GM23338 (cell line): ENCODE results near the gene TSHB. TPM values are rescaled to one million over a fixed set of nuclear protein-coding genes. Genes with fewer than 3 reads are reported as not detected.

ENCODE experiments used
- ATAC-seq: fragments of 200-7000 bp; cut with Tn5 transposase; 3 replicates; pipeline ENCODE4 v1.9.1; 2020
- DNase-seq: peaks from one replicate; pipeline ENCODE4 v3.0.0-alpha.2; 2015; ENCODE audit warnings: low spot score
- H2AFZ ChIP-seq: fragments of 200-600 bp; sonication (generic); 2 replicates; pipeline ENCODE4 v1.8.0; 2016; ENCODE audit warnings: antibody characterized with exemption, mild to moderate bottlenecking, moderate library complexity
- H3F3A ChIP-seq: fragments of 200-600 bp; sonication (generic); replicated peaks from 2 replicates; pipeline ENCODE4 v1.8.0; 2017; ENCODE audit warnings: antibody characterized with exemption, mixed run types, low read depth
- H3K27ac ChIP-seq: fragments of 200-600 bp; sonication (generic); 2 replicates; pipeline ENCODE4 v1.6.1; 2016; ENCODE audit warnings: low read depth
- H3K27me3 ChIP-seq: fragments of 200-600 bp; sonication (generic); 2 replicates; pipeline ENCODE4 v1.8.0; 2016; ENCODE audit warnings: mild to moderate bottlenecking, mixed run types, moderate library complexity; ENCODE audit not compliant: insufficient read depth
- H3K36me3 ChIP-seq: fragments of 200-600 bp; sonication (generic); 2 replicates; pipeline ENCODE4 v1.8.0; 2016; ENCODE audit warnings: mild to moderate bottlenecking; ENCODE audit not compliant: insufficient read depth
- H3K4me1 ChIP-seq: fragments of 200-600 bp; sonication (generic); 2 replicates; pipeline ENCODE4 v1.8.0; 2016; ENCODE audit warnings: mild to moderate bottlenecking, moderate library complexity; ENCODE audit not compliant: insufficient read depth
- H3K4me2 ChIP-seq: fragments of 200-600 bp; sonication (generic); 2 replicates; pipeline ENCODE4 v1.7.1; 2017; ENCODE audit warnings: mixed run types
- H3K4me3 ChIP-seq: fragments of 200-600 bp; sonication (generic); 2 replicates; pipeline ENCODE4 v1.6.1; 2016; ENCODE audit warnings: mixed run types
- H3K79me2 ChIP-seq: fragments of 200-600 bp; sonication (generic); replicated peaks from 2 replicates; pipeline ENCODE4 v1.8.0; 2017; ENCODE audit warnings: mild to moderate bottlenecking; ENCODE audit not compliant: insufficient read depth
- H3K9me2 ChIP-seq: fragments of 200-600 bp; sonication (generic); 2 replicates; pipeline ENCODE4 v1.8.0; 2017; ENCODE audit not compliant: insufficient read depth
- H4K20me1 ChIP-seq: fragments of 200-600 bp; sonication (generic); replicated peaks from 2 replicates; pipeline ENCODE4 v1.8.0; 2017; ENCODE audit warnings: mild to moderate bottlenecking; ENCODE audit not compliant: insufficient read depth
- H3K27ac Mint-ChIP-seq: 2 replicates; pipeline ENCODE4 v1.8.0; 2020; ENCODE audit warnings: inconsistent platforms, mild to moderate bottlenecking, moderate library complexity, mixed read lengths
- H3K27me3 Mint-ChIP-seq: 3 replicates; pipeline ENCODE4 v1.8.0; 2022; ENCODE audit warnings: low read depth, mild to moderate bottlenecking, moderate library complexity, mixed read lengths, inconsistent platforms; ENCODE audit not compliant: insufficient read depth, poor library complexity
- H3K36me3 Mint-ChIP-seq: 3 replicates; pipeline ENCODE4 v1.8.0; 2021; ENCODE audit warnings: low read depth, mild to moderate bottlenecking, inconsistent platforms, moderate library complexity, mixed read lengths
- H3K4me1 Mint-ChIP-seq: 3 replicates; pipeline ENCODE4 v1.8.0; 2020; ENCODE audit warnings: mild to moderate bottlenecking, inconsistent platforms, mixed read lengths
- H3K4me3 Mint-ChIP-seq: 3 replicates; pipeline ENCODE4 v1.8.0; 2021; ENCODE audit warnings: moderate library complexity, mild to moderate bottlenecking, inconsistent platforms, mixed read lengths
- H3K9me3 Mint-ChIP-seq: 3 replicates; pipeline ENCODE4 v1.8.0; 2020; ENCODE audit warnings: moderate library complexity, mild to moderate bottlenecking, inconsistent platforms, mixed read lengths
- CREB1 ChIP-seq: fragments of 250-450 bp; sonication (Bioruptor Pico); IDR thresholded peaks from 2 replicates; pipeline ENCODE4 v1.5.0; 2020; ENCODE audit warnings: low read depth, mild to moderate bottlenecking, moderate library complexity
- CTCF ChIP-seq, 2 experiments: fragments of 200-600 bp in 1 of 2; sonication (generic) in 1 of 2; conservative IDR thresholded peaks; 2 replicates each; pipeline versions ENCODE4 v1.5.1 to v1.6.1; 2016 to 2017; ENCODE audit warnings: antibody characterized with exemption in 2 of 2, low read depth in 2 of 2, mild to moderate bottlenecking in 2 of 2, moderate library complexity in 1 of 2
- EZH2 ChIP-seq: fragments of 200-600 bp; sonication (generic); IDR thresholded peaks from one replicate; pipeline ENCODE4 v1.8.0; 2017; ENCODE audit warnings: antibody characterized with exemption, mild to moderate bottlenecking, low read depth; ENCODE audit not compliant: unreplicated experiment
- EZH2phosphoT487 ChIP-seq: fragments of 200-600 bp; sonication (generic); IDR thresholded peaks from one replicate; pipeline ENCODE4 v1.8.1; 2018; ENCODE audit warnings: antibody characterized with exemption; ENCODE audit not compliant: unreplicated experiment
- JUNB ChIP-seq: IDR thresholded peaks from one replicate; pipeline ENCODE4 v1.6.1; 2016; ENCODE audit warnings: antibody characterized with exemption; ENCODE audit not compliant: unreplicated experiment
- NANOG ChIP-seq: IDR thresholded peaks from 2 replicates; pipeline ENCODE4 v1.6.1; 2016; ENCODE audit warnings: antibody characterized with exemption, borderline replicate concordance
- STAT1 ChIP-seq: IDR thresholded peaks from one replicate; pipeline ENCODE4 v1.6.1; 2016; ENCODE audit warnings: antibody characterized with exemption; ENCODE audit not compliant: unreplicated experiment
- ZNF114 ChIP-seq: fragments of 250-450 bp; sonication (Bioruptor Pico); IDR thresholded peaks from 2 replicates; pipeline ENCODE4 v1.5.0; 2020; ENCODE audit warnings: mild to moderate bottlenecking, moderate library complexity
- ZNF331 ChIP-seq: fragments of 250-450 bp; sonication (Bioruptor Pico); IDR thresholded peaks from 2 replicates; pipeline ENCODE4 v1.5.0; 2020; ENCODE audit warnings: low read depth, mild to moderate bottlenecking, moderate library complexity
- polyA plus RNA-seq: library from polyadenylated mRNA; unstranded; fragments of >200 nt; fragmentation: Nextera tagmentation; extraction: Ambion mirVana; gene quantifications from 2 replicates; pipeline ENCODE4 v1.2.1, GENCODE V29; 2016
- total RNA-seq: library from RNA; depleted of rRNA; stranded (reverse); fragments of >200 nt; shearing (Covaris generic); gene quantifications from 2 replicates; pipeline ENCODE4 v1.2.3, GENCODE V29; 2014
- TF ChIP-seq, protein P1 (sequence below): IDR thresholded peaks from one replicate; pipeline ENCODE4 v1.6.1; 2018; ENCODE audit warnings: antibody characterized with exemption; ENCODE audit not compliant: unreplicated experiment

The TSHB gene
- total and polyA plus RNA-seq, 2 experiments from 2014 or later, result not detected

- Mint-ChIP-seq H3K36me3 (peaks cover 4% of the 10 kb centered on the region; the same call in 2 of the 3 replicates), H3K27ac (no peak overlapping the region), H3K27me3 (no peaks in the 10 kb centered on the region), H3K4me1 (no peaks in the 10 kb centered on the region), H3K4me3 (no peak overlapping the region), H3K9me3 (peaks cover 22% of the 10 kb centered on the region)
- Histone ChIP-seq H3F3A (no peaks in the 10 kb centered on the region), H2AFZ (no peak overlapping the region), H4K20me1 (no peaks in the 10 kb centered on the region), H3K9me2 (peaks cover 6% of the 10 kb centered on the region), H3K4me1 (no peaks in the 10 kb centered on the region), H3K27ac (no peak overlapping the region), H3K36me3 (no peaks in the 10 kb centered on the region), H3K79me2 (no peaks in the 10 kb centered on the region), H3K27me3 (no peaks in the 10 kb centered on the region), H3K4me2 (no peak overlapping the region), H3K4me3 (no peak overlapping the region)
- DNase-seq (no peak), ATAC-seq (no peak)
- TF ChIP-seq CTCF (conservative IDR thresholded peaks at IDR 0.05; ENCODE audit: low read depth in 2 of 2), result no peak
- TF ChIP-seq EZH2phosphoT487, result no peak
Observed at GRCh38 chr1:115021145-115021544, 8.5 kb upstream of the TSHB start.

- Histone ChIP-seq H3F3A (no peaks in the 10 kb centered on the region), H3K27me3 (no peaks in the 10 kb centered on the region), H3K9me2 (peaks cover 6% of the 10 kb centered on the region), H3K27ac (no peak overlapping the region), H4K20me1 (no peaks in the 10 kb centered on the region), H3K79me2 (no peaks in the 10 kb centered on the region), H3K36me3 (no peaks in the 10 kb centered on the region), H3K4me2 (no peak overlapping the region), H3K4me3 (no peak overlapping the region), H2AFZ (no peak overlapping the region), H3K4me1 (no peaks in the 10 kb centered on the region)
- DNase-seq (no peak), ATAC-seq (no peak)
- no peaks in the 10 kb centered on the region for H3K27me3 Mint-ChIP-seq
- H3K27ac Mint-ChIP-seq, result no peak overlapping the region
- peaks cover 4% of the 10 kb centered on the region; the same call in 2 of the 3 replicates for H3K36me3 Mint-ChIP-seq
- peaks cover 19% of the 10 kb centered on the region for H3K9me3 Mint-ChIP-seq
- no peak overlapping the region for H3K4me3 Mint-ChIP-seq
- H3K4me1 Mint-ChIP-seq, result no peaks in the 10 kb centered on the region
- no peak for TF ChIP-seq EZH2
- TF ChIP-seq CREB1 (CRISPR knock-in tag), result no peak
- TF ChIP-seq, protein P1, sequence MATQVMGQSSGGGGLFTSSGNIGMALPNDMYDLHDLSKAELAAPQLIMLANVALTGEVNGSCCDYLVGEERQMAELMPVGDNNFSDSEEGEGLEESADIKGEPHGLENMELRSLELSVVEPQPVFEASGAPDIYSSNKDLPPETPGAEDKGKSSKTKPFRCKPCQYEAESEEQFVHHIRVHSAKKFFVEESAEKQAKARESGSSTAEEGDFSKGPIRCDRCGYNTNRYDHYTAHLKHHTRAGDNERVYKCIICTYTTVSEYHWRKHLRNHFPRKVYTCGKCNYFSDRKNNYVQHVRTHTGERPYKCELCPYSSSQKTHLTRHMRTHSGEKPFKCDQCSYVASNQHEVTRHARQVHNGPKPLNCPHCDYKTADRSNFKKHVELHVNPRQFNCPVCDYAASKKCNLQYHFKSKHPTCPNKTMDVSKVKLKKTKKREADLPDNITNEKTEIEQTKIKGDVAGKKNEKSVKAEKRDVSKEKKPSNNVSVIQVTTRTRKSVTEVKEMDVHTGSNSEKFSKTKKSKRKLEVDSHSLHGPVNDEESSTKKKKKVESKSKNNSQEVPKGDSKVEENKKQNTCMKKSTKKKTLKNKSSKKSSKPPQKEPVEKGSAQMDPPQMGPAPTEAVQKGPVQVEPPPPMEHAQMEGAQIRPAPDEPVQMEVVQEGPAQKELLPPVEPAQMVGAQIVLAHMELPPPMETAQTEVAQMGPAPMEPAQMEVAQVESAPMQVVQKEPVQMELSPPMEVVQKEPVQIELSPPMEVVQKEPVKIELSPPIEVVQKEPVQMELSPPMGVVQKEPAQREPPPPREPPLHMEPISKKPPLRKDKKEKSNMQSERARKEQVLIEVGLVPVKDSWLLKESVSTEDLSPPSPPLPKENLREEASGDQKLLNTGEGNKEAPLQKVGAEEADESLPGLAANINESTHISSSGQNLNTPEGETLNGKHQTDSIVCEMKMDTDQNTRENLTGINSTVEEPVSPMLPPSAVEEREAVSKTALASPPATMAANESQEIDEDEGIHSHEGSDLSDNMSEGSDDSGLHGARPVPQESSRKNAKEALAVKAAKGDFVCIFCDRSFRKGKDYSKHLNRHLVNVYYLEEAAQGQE, result no peak
- TF ChIP-seq EZH2phosphoT487, result no peak
- no peak for TF ChIP-seq NANOG
- TF ChIP-seq JUNB, result no peak
- TF ChIP-seq STAT1, result no peak
- TF ChIP-seq ZNF114, result no peak
- no peak for TF ChIP-seq CTCF (conservative IDR thresholded peaks at IDR 0.05; ENCODE audit: low read depth in 2 of 2)
- no peak for TF ChIP-seq ZNF331 (CRISPR knock-in tag)
Observed at GRCh38 chr1:115023593-115023992, 6.0 kb upstream of the TSHB start.
